Activated naive CD4-positive, alpha-beta T cell treated with anti-CD3 and anti-CD28 coated beads for 36 hours (primary cell): ENCODE results near the gene FAM227B. TPM values are rescaled to one million over a fixed set of nuclear protein-coding genes. Genes with fewer than 3 reads are reported as not detected.
"Not testable (repeated sequence)": the region's sequence is repeated elsewhere in the genome, so short reads cannot be mapped to it uniquely, and the experiment has no call there.

Source experiments
- CTCF ChIA-PET: fragments of 350-600 bp; sonication (Branson Sonifier 250); formaldehyde crosslinking; loops from one replicate; lab custom pipeline; 2021; ENCODE audit warnings: antibody characterized with exemption; lab: Charles Lee
- DNase-seq: peaks from one replicate; pipeline ENCODE4 v3.0.0-alpha.2; 2020
- H3K27ac Mint-ChIP-seq: one replicate; pipeline ENCODE4 v1.8.0; 2021; ENCODE audit warnings: mild to moderate bottlenecking, mixed read lengths
- H3K27me3 Mint-ChIP-seq: one replicate; pipeline ENCODE4 v1.8.0; 2021; ENCODE audit warnings: low read depth, mixed read lengths
- H3K36me3 Mint-ChIP-seq: one replicate; pipeline ENCODE4 v1.8.0; 2021; ENCODE audit warnings: low read depth, mixed read lengths
- H3K4me1 Mint-ChIP-seq: one replicate; pipeline ENCODE4 v1.8.0; 2021; ENCODE audit warnings: low read depth, mixed read lengths
- H3K4me3 Mint-ChIP-seq: one replicate; pipeline ENCODE4 v1.8.0; 2021; ENCODE audit warnings: mild to moderate bottlenecking, moderate library complexity, mixed read lengths
- H3K9me3 Mint-ChIP-seq: one replicate; pipeline ENCODE4 v1.8.0; 2021; ENCODE audit warnings: mixed read lengths
- intact Hi-C: fragments of 100-400 bp; cut with micrococcal nuclease; formaldehyde crosslinking; loops from one replicate; pipeline ENCODE4 v1.15.1; 2023
- total RNA-seq, 2 experiments: library from RNA; stranded (reverse); gene quantifications; one replicate each; pipeline ENCODE4 v1.2.3, GENCODE V29; 2021

FAM227B gene
- total RNA-seq, 2 experiments from 2014 or later, result 2.0 to 2.8 TPM

DNA sequence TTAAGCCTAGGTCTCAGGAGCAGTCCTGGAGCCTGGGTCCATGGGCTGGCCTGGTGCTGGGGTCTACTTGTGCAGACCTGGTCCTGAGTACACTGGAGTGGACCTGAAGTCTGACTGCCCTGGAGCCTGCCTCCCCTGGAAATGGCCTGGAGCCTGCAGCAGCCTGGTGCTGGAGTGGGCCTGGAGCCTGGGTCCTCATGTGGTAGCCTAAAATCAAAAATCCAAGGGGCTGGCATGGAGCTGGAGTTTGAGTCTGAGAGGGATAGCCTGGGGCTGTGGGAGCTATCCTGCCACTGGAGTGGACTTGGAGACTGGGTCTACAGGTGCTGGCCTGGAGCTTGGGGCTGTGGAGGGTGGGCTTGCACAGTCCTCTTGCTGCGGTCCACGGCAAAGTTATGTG lies 15.0 kb downstream of the FAM227B start:
- H3K27me3 Mint-ChIP-seq, result no peaks in the 10 kb centered on the region
- no peak overlapping the region for H3K4me3 Mint-ChIP-seq
- no peaks in the 10 kb centered on the region for H3K4me1 Mint-ChIP-seq
- H3K27ac Mint-ChIP-seq, result no peak overlapping the region
- peaks cover 26% of the 10 kb centered on the region for H3K9me3 Mint-ChIP-seq
- intact Hi-C loops, result no loop called here
- CTCF ChIA-PET, result interaction anchor here (0.9 kb wide), 1 partner anchor 17 kb away, joined by 3 read pairs; no protein-coding TSS in a partner anchor
- peaks cover 43% of the 10 kb centered on the region for H3K36me3 Mint-ChIP-seq
- no peak for DNase-seq

DNA sequence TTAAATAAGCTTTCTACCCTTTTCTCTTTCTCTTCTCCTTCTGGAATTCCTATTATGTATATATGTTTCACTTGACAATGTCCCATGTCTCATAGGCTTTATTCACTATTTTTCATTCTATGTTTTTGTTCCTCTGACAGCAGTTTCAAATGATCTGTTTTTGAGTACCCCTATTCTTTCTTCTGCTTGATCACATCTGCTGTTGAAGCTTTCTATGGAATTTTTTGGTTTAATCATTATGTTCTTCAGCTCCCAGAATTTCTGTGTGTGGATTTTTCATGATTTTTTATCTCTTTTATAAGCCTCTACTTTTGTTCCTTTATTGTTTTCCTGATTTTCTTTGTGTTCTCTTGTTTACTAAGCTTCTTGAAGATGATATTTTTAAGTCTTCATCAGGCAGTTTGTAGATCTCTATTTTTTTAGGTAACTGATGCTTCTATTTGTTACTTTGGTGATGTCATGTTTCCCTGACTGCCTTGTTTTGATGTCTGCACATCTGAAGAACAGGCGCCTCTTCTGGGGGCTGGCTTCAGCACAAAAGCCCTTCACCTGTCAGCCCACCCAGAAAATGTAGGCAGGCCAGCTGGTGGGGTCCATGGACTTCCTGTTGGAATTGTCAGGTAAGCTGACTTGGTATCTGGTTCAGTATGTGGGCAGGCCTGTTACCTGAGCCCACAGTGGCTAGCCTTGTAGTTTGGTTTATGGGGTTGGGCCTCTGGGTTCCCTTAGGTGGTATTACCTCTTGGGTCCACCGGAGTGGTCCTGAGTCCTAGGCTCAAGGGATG lies 15.8 kb downstream of the FAM227B start:
- CTCF ChIA-PET, result no interaction called here
- no peak overlapping the region for H3K4me3 Mint-ChIP-seq
- H3K36me3 Mint-ChIP-seq, result peaks cover 44% of the 10 kb centered on the region
- no peaks in the 10 kb centered on the region for H3K4me1 Mint-ChIP-seq
- intact Hi-C loops, result no loop called here
- no peak overlapping the region for H3K27ac Mint-ChIP-seq
- peaks cover 30% of the 10 kb centered on the region for H3K9me3 Mint-ChIP-seq
- DNase-seq, result no peak
- H3K27me3 Mint-ChIP-seq, result no peaks in the 10 kb centered on the region

- H3K27me3 Mint-ChIP-seq, CTCF ChIA-PET, intact Hi-C loops, H3K4me1 Mint-ChIP-seq, H3K27ac Mint-ChIP-seq, DNase-seq, H3K4me3 Mint-ChIP-seq: not testable (repeated sequence)
- Mint-ChIP-seq H3K36me3 (peaks cover 29% of the 10 kb centered on the region), H3K9me3 (peaks cover 25% of the 10 kb centered on the region)
These were observed 27.7 kb downstream of the FAM227B start for GRCh38 chr15:49592829-49593316.

DNA sequence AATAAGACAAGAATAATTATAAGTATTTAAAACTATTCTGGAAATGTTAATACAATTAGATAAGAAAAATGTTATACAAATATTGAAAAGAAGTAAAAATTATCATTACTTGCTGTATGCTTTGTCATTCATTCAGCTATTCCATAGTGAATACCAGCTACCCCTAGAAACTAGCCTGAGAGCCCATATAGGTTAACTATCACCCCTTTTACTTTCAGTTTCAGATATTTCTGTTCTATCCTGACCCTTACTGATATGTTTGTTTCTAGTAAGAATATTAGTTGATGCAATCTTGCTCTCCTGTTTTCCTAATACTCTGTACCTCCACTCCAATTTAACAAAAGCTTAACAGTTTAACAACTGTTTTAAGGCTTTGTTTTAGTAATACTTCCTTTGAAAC lies 31.6 kb downstream of the FAM227B start:
- peaks cover 26% of the 10 kb centered on the region for H3K36me3 Mint-ChIP-seq
- H3K4me3 Mint-ChIP-seq, result no peak overlapping the region
- H3K4me1 Mint-ChIP-seq, result no peaks in the 10 kb centered on the region
- no peak for DNase-seq
- no peaks in the 10 kb centered on the region for H3K27me3 Mint-ChIP-seq
- H3K27ac Mint-ChIP-seq, result no peak overlapping the region
- peaks cover 4% of the 10 kb centered on the region for H3K9me3 Mint-ChIP-seq
- intact Hi-C loops, result no loop called here
- CTCF ChIA-PET, result no interaction called here

DNA sequence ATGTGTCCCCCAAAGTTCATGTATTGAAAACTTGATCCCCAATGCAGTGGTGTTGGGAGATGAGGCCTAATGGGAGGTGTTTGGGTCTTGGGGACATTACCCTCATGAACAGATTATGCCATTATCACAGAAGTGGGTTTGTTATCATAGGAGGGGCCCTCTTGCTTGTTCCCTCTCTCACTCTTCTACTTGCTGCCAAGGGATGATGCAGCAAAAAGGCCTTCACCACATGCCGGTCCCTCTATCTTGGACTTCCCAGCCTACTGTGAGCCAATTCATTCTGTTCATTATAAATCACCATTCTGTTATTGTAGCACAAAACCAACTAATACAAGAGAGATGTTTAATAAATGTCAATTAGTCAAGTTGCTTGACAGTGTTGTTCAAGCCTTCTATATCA lies 47.2 kb downstream of the FAM227B start:
- Mint-ChIP-seq H3K27me3 (no peaks in the 10 kb centered on the region), H3K4me1 (peaks cover 2% of the 10 kb centered on the region), H3K4me3 (no peak overlapping the region), H3K36me3 (peaks cover 24% of the 10 kb centered on the region), H3K9me3 (peaks cover 23% of the 10 kb centered on the region), H3K27ac (no peak overlapping the region)
- CTCF ChIA-PET, result no interaction called here
- no peak for DNase-seq
- intact Hi-C loops, result no loop called here

- CTCF ChIA-PET, result no interaction called here
- peaks cover 2% of the 10 kb centered on the region for H3K4me1 Mint-ChIP-seq
- peaks cover 16% of the 10 kb centered on the region for H3K36me3 Mint-ChIP-seq
- H3K27ac Mint-ChIP-seq, result no peak overlapping the region
- H3K9me3 Mint-ChIP-seq, result peaks cover 24% of the 10 kb centered on the region
- DNase-seq, result no peak
- no peak overlapping the region for H3K4me3 Mint-ChIP-seq
- H3K27me3 Mint-ChIP-seq, result no peaks in the 10 kb centered on the region
- intact Hi-C loops, result no loop called here
These were observed 49.9 kb downstream of the FAM227B start for GRCh38 chr15:49570672-49571071.

- H3K27me3 Mint-ChIP-seq, result no peaks in the 10 kb centered on the region
- CTCF ChIA-PET, result no interaction called here
- peaks cover 16% of the 10 kb centered on the region for H3K36me3 Mint-ChIP-seq
- no peak for DNase-seq
- peaks cover 24% of the 10 kb centered on the region for H3K9me3 Mint-ChIP-seq
- H3K4me3 Mint-ChIP-seq, result no peak overlapping the region
- H3K27ac Mint-ChIP-seq, result no peak overlapping the region
- intact Hi-C loops, result no loop called here
- peaks cover 2% of the 10 kb centered on the region for H3K4me1 Mint-ChIP-seq
These were observed 50.4 kb downstream of the FAM227B start for GRCh38 chr15:49570174-49570573.

- Mint-ChIP-seq H3K36me3 (peaks cover 18% of the 10 kb centered on the region), H3K27ac (no peak overlapping the region), H3K9me3 (peaks cover 39% of the 10 kb centered on the region), H3K4me1 (no peaks in the 10 kb centered on the region), H3K4me3 (no peak overlapping the region), H3K27me3 (no peaks in the 10 kb centered on the region)
- CTCF ChIA-PET, result no interaction called here
- intact Hi-C loops, result no loop called here
- DNase-seq, result no peak
These were observed 60.6 kb downstream of the FAM227B start for GRCh38 chr15:49560045-49560444.

GRCh38 chr15:49558929-49559328 lies 61.7 kb downstream of the FAM227B start:
- Mint-ChIP-seq H3K4me3 (no peak overlapping the region), H3K36me3 (peaks cover 18% of the 10 kb centered on the region), H3K4me1 (no peaks in the 10 kb centered on the region), H3K27ac (no peak overlapping the region), H3K9me3 (peaks cover 42% of the 10 kb centered on the region), H3K27me3 (no peaks in the 10 kb centered on the region)
- DNase-seq, result no peak
- CTCF ChIA-PET, result no interaction called here
- intact Hi-C loops, result no loop called here

GRCh38 chr15:49556437-49556836 lies 64.2 kb downstream of the FAM227B start:
- CTCF ChIA-PET, result no interaction called here
- H3K4me3 Mint-ChIP-seq, result no peak overlapping the region
- H3K27me3 Mint-ChIP-seq, result no peaks in the 10 kb centered on the region
- H3K36me3 Mint-ChIP-seq, result peaks cover 16% of the 10 kb centered on the region
- no peak for DNase-seq
- intact Hi-C loops, result no loop called here
- H3K27ac Mint-ChIP-seq, result no peak overlapping the region
- no peaks in the 10 kb centered on the region for H3K4me1 Mint-ChIP-seq
- peaks cover 37% of the 10 kb centered on the region for H3K9me3 Mint-ChIP-seq

DNA sequence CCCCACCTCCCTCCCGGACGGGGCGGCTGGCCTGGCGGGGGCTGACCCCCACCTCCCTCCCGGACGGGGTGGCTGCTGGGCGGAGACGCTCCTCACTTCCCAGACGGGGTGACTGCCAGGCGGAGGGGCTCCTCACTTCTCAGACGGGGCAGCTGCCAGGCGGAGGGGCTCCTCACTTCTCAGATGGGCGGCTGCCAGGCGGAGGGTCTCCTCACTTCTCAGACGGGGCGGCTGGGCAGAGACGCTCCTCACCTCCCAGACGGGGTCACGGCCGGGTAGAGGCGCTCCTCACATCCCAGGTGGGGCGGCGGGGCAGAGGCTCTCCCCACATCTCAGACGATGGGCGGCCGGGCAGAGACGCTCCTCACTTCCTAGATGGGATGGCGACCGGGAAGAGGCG lies 70.3 kb downstream of the FAM227B start:
- CTCF ChIA-PET, H3K4me3 Mint-ChIP-seq, DNase-seq, intact Hi-C loops, H3K27ac Mint-ChIP-seq, H3K36me3 Mint-ChIP-seq, H3K4me1 Mint-ChIP-seq, H3K27me3 Mint-ChIP-seq: not testable (repeated sequence)
- H3K9me3 Mint-ChIP-seq, result peaks cover 24% of the 10 kb centered on the region

DNA sequence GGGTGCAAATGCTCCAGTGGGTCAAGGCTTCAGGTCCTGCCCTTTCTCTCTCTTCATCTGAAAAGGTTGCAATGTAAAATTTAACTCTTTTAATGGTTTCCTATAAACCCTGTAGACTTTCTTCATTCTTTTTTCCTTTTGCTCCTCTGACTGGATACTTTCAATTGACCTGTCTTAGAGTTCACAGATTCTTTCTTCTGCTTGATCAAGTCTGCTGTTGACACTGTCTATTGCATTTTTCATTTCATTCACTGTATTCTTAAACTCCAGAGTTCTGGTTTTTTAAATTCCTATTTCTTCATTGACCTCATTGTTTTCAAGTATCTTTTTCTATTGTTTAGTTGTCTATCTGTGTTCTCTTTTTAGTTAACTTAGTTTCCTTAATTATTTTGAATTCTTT lies 82.1 kb downstream of the FAM227B start:
- Mint-ChIP-seq H3K36me3 (no peaks in the 10 kb centered on the region), H3K9me3 (peaks cover 27% of the 10 kb centered on the region), H3K4me3 (no peak overlapping the region), H3K27ac (no peak overlapping the region), H3K27me3 (no peaks in the 10 kb centered on the region), H3K4me1 (no peaks in the 10 kb centered on the region)
- intact Hi-C loops, result no loop called here
- no peak for DNase-seq
- CTCF ChIA-PET, result interaction anchor here (0.6 kb wide), 1 partner anchor 949 kb away, joined by 3 read pairs; no protein-coding TSS in a partner anchor

DNA sequence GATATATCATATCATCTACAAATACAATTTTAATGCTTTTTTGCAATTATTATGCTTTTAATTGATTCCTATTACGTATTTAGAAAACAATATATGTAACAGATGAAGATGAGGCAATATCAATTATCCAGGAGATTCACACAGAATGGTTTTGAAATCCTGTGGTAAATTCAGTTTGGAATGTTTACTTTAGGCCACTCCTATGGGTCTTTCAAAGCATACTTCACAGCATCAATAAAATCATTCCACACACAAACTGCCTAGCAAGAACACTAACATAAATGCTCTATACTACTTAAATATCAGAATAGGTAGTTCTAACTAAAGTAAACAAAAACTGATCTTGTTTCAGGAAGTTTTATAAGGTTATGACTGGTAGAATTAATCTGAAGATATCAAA lies 90.5 kb downstream of the FAM227B start:
- Mint-ChIP-seq H3K4me1 (no peaks in the 10 kb centered on the region), H3K9me3 (peaks cover 9% of the 10 kb centered on the region), H3K36me3 (peaks cover 2% of the 10 kb centered on the region), H3K4me3 (no peak overlapping the region), H3K27ac (no peak overlapping the region), H3K27me3 (peaks cover 8% of the 10 kb centered on the region)
- CTCF ChIA-PET, result no interaction called here
- intact Hi-C loops, result no loop called here
- no peak for DNase-seq
